NCI-H2107 (cell line): ENCODE data around the gene KLK3.
"Not testable (repeated sequence)": the region's sequence is repeated elsewhere in the genome, so short reads cannot be mapped to it uniquely, and the experiment has no call there.

Experiments
- DNase-seq: peaks from one replicate; lab custom pipeline; 2025; lab: John Stamatoyannopoulos, UW

KLK3 gene

GRCh38 chr19:50854636-50855410, at the start of gene KLK3:
KLK3 (plus strand) TSS chr19:50854915; CDS start chr19:50854956, 41 bp downstream.
- no peak for DNase-seq

GRCh38 chr19:50808856-50809255, 45.9 kb upstream of the KLK3 start:
- no peak for DNase-seq

- not testable (repeated sequence) for DNase-seq
Measured at GRCh38 chr19:50811622-50812238, 43.0 kb upstream of the KLK3 start.

GRCh38 chr19:50812474-50812873, 42.2 kb upstream of the KLK3 start:
- DNase-seq = no peak

- DNase-seq = no peak
Measured at GRCh38 chr19:50814883-50815282, 39.8 kb upstream of the KLK3 start.

GRCh38 chr19:50815439-50815838, 39.3 kb upstream of the KLK3 start:
- no peak for DNase-seq

GRCh38 chr19:50817941-50818858, 36.5 kb upstream of the KLK3 start:
- no peak for DNase-seq

- DNase-seq = no peak
Measured at GRCh38 chr19:50818859-50819472, 35.7 kb upstream of the KLK3 start.

- DNase-seq = no peak
Measured at GRCh38 chr19:50819636-50820035, 35.1 kb upstream of the KLK3 start.

GRCh38 chr19:50820086-50820485, 34.6 kb upstream of the KLK3 start:
- DNase-seq = no peak

GRCh38 chr19:50820549-50821247, 34.0 kb upstream of the KLK3 start:
- no peak for DNase-seq

GRCh38 chr19:50821248-50821612, 33.5 kb upstream of the KLK3 start:
- no peak for DNase-seq

GRCh38 chr19:50821622-50822021, 33.1 kb upstream of the KLK3 start:
- no peak for DNase-seq

- no peak for DNase-seq
Measured at GRCh38 chr19:50822661-50823208, 32.0 kb upstream of the KLK3 start.

- no peak for DNase-seq
Measured at GRCh38 chr19:50823389-50824042, 31.2 kb upstream of the KLK3 start, which contains the start of gene KLK1. KLK1 (minus strand) TSS chr19:50823787; CDS start chr19:50823748, 39 bp downstream.

GRCh38 chr19:50826492-50827240, 28.0 kb upstream of the KLK3 start:
- no peak for DNase-seq

GRCh38 chr19:50827476-50827875, 27.2 kb upstream of the KLK3 start:
- no peak for DNase-seq

GRCh38 chr19:50829801-50830200, 24.9 kb upstream of the KLK3 start:
- no peak for DNase-seq

GRCh38 chr19:50830266-50831025, 24.3 kb upstream of the KLK3 start:
- DNase-seq = no peak
